GM19328 (cell line): ENCODE measurements around the gene TIPIN.
A peak's percentile ranks its signal among the peaks of the same experiment; 100 is the strongest.
"Not testable (repeated sequence)": the region's sequence is repeated elsewhere in the genome, so short reads cannot be mapped to it uniquely, and the experiment has no call there.

Source experiments
- ATAC-seq: cut with Tn5 transposase; IDR thresholded peaks from one replicate; pipeline ENCODE4 v1.9.1; 2021; ENCODE audit warnings: mild to moderate bottlenecking, moderate library complexity; ENCODE audit not compliant: unreplicated experiment

The TIPIN gene, protein sequence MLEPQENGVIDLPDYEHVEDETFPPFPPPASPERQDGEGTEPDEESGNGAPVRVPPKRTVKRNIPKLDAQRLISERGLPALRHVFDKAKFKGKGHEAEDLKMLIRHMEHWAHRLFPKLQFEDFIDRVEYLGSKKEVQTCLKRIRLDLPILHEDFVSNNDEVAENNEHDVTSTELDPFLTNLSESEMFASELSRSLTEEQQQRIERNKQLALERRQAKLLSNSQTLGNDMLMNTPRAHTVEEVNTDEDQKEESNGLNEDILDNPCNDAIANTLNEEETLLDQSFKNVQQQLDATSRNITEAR

DNA sequence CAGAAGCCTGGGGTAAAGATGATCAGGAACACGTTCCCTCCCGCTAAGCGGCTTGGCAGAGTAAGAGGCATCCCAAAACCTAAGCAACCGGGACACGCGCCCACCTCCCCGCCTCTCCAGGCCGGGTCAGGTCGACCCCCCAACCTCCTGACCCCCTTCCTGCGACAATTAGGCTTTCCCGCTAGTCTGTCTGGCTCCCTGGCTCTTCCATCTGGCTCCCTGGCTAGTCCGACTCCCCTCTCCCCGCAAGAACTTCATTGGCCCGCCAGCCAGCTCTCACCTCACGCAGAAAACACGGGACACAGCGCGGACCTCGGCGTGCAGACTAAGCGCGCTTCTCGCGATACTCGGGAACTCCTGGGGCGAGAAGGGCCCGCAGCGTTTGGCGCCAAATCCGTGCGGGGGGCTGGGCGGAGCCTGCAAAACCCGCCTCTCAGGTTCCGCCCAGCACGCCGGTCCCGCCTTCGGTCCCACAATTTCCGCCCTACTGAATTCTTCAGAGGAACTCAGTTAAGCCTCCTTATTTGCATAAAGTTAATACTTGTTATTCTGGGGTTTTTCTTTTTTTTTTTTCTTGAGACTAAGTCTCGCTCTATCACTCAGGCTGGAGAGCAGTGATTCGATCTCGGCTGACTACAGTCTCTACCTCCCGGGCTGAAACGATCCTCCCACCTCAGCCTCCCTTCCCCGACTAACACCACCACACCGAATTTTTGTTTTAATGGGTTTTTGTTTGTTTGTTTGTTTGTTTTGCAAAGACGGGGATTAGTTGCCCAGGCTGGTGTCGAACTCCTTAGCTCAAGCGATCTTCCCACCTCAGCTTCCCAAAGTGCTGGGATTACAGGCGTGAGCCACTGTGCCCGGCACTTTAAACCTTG, at the start of gene TIPIN:
Gene TIPIN (minus strand): TSS at position 327 of the 878 bp plus-strand sequence. CDS start 3,738 bp downstream, outside the sequence.
- ATAC-seq, result peak; percentile 95

DNA sequence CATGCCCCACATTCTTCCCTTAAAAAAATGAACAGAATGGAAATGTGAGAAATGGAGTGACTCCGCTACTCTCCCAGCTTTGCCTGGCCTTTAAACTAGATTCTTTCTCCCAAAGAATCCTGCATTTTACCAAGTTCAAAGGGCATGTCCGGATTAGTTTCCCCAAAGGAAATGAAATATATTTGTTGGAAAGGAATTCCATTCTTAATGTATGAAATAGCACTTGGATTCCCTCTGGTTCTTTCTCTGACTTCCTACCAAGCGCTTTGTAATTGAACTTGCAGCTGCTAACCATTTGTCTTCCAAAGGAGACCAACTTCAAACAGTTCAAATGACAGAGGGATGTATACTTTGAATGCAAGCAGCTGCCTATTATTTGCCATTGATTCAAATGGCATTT, 49.1 kb upstream of the TIPIN start:
- no peak for ATAC-seq

DNA sequence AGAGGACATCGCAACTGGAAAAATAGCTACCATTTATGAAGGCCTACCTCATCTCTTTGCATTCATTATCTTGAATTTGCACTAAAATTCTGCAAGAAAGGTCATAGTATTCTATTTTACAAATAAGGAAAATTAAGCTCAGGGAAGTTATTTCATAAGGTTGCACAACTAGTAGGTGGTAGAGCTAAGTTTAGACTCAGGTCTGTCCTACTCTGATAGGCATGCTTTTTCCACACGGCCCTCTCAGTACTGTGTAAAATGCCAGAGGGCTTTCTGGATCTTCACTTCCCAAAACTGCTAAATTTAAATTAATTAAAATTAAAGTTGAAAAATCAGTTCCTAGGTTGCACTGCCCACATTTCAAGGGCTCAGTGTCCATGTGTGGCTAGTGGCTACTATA, 48.5 kb upstream of the TIPIN start:
- no peak for ATAC-seq

DNA sequence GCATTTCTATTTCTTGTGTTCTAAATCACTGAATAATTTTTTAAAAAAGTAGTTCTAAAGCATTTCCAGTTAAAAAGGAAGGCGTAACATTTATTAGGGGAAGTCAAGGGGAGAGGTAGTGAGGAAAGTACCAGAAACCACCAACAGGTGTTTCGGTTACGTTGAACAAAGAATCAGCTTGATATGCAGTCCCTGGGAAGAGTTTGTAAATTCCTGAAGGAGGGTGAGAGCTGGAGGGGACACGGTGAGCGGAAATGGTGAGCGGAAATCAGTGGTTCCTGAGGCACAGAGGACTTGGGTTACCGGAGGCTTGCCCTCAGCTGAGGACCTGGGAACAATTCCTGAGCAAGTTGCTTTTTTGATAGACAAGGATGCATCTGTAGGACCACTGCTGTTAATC, 48.0 kb upstream of the TIPIN start:
- no peak for ATAC-seq

DNA sequence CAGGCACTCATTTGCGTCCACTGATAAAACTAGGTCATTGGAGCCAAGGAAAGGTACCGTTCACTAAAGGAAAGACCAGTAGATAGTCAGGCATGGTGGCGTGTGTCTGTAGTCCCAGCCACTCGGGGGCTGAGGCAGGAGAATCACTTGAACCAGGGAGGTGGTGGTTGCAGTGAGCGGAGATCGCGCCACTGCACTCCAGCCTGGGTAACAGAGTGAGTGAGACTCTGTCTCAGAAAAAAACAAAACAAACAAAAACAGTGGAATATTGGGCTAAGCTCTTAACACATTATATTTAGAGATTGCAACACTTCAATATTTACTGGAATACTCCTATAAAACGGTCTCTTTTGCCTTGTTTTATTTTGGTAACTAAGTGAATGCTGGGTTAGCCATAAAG, 47.6 kb upstream of the TIPIN start:
- no peak for ATAC-seq

DNA sequence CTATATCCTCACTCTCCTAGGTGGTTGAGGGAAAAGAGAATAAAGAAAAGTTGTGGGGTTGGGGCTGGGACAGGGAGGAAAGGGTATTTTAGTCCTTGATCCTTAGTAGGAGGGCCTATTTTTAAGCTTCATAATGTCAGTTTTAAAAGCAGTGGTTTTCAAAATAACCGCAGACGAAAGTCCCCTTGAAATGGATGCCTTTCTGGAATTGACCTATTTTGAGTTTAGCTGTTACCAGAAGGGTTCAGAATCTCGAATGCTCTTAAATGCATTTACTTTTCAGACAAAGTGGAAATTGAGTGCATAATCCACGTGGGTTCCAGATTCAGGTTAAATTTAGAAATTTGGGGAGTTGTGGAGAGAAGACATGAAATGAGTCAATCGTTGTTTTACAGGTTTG, 46.8 kb upstream of the TIPIN start:
- ATAC-seq, result no peak

DNA sequence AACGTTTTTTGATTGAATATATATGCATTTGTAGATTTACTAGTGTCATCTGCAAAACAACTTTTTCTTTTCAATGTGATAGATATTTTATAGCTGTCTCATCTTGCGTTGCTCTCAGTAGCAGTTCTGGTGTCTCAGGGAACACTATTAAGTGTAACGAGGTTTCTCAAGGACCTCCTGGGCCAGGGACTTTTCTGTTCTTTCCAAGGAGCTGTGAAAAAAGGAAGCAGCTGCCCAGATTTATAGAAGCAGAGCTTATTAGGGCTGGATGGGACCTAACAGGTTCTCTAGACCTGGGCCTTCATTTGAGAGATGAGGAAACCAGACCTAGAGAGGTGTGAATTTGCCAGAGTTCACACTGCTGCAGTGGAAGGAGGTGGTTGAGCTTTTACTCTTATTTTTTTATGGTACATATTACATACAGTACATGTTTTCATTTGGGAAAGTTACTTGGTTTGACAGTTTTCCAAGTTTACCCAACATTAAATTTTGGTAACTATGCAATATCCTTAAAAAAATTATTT, 46.3 kb upstream of the TIPIN start:
- no peak for ATAC-seq

DNA sequence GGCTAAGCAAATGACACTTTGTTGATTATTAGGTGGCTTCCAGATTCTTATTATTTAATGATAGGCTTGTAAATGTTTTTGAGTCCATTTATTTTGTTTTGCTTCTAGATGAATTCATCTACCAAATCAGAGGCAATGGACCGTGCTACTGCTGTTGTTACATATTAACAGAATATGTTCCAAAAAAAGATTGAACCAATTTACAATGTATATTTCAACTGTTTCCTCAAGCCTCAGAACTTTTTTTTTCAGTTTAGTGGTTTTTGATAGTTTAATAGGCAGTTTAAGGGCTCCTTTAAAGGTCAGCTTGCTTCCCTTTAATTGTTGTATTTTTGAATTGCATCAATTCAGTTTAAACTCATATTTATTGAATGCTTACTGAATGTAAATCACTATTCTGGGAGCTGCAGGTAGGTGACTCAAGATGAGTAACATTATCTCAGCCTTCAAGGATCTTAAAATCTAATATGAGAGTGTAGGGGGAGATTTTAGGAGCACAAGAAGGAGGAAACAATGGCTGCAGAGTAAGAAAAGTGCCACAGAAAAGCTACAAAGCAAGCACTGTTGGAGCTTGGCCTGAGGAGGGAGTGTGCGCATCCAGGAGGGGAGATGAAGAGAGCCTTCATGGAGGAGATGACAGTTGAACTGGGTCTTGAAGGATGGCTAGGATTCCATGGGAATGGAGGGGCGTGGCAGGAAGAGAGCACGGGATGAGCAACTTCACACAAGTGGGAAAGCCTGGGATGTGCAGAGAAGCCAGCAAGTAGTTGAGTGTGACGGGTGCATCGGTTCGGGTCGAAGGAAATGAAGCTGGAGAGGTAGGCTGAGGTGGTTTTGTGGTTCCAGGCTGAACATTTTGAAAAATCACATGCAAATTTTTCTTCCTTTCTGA, 44.9 kb upstream of the TIPIN start:
- ATAC-seq, result no peak

DNA sequence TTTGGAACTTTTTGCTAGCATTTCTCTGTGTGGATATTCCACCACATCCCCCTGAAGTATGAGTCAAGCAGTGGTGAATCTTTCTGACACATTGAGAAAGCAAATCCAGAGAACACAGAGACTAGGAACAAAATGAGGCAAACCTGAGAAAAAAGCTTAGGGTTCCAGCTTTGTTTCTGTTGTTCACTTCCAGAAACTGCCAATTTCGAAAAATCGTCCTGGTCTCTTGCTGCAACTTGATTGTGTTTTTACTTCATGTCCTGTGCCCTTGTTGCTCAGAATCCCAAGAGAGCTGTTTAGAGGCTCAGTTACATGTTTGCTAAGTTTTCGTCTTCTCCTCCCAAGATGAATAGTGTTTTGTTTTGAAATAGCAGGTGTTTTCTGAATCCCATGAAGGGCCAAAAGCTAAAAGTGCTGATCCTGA, 43.9 kb upstream of the TIPIN start:
- no peak for ATAC-seq

DNA sequence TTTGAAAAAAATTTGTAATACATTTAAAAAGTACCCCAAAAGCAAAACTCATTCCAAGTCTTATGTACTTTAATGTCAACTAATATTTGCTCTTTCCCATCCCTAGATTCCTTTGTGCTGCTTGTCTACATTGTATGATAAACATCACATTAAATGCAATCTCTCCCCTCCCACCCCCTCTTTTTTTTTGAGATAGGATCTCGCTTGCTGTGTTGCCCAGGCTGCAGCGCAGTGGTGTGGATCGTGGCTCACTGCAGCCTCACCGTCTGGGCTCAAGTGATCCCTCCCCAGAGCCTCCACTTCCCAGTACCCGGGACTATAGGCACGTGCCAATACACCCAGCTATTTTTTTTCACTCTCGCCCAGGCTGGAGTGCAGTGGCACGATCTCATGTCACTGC, 42.8 kb upstream of the TIPIN start:
- no peak for ATAC-seq

DNA sequence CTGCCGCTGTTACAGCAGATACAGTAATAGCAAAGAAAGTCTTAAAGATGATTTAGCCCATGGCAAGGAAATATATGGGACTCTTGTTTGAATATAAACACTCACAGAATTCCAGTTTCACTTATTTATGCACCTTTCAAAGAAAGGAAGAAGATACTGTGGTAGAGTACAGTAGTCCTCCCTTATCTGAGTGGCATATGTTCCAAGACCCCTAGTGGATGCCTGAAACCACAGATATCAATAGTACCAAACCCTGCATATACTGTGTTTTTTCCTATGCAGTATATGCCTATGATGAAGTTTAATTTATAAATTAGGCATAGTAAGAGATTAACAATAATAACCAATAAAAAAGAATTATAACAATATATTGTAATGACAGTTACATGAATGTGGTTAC, 38.4 kb upstream of the TIPIN start:
- ATAC-seq, result no peak

DNA sequence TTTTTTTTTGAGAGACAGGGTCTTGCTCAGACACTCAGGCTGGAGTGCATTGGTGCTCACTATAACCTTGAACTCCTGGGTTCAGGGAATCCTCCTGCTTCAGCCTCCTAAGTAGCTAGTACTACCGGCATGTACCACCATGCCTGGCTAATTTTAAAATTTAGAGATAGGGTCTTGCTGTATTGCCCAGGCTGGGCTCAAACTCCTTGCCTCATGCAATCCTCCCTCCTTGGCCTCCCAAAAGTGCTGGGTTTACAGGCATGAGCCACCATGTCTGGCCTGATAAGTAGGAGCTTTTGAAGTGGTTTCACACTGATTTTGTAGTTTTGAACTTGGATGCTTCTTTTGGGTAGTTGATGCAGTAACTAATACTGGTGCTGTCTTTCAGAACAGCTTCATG, 38.0 kb upstream of the TIPIN start:
- no peak for ATAC-seq

DNA sequence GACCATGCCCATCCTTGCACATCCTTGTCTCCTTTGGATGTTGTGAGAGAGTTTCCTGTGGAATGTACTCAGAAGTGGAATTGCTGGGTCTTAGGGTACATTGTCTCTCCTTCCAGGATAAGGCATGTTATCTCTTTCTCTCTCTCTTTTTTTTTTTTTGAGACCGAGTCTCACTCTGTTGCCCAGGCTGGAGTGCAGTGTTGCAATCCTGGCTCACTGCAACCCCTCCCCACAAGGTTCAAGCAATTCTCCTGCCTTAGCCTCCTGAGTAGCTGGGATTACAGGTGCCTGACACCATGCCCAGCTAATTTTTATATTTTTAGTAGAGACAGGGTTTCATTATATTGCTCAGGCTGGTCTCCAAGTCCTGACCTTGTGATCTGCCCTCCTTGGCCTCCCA, 36.6 kb upstream of the TIPIN start:
- not testable (repeated sequence) for ATAC-seq

DNA sequence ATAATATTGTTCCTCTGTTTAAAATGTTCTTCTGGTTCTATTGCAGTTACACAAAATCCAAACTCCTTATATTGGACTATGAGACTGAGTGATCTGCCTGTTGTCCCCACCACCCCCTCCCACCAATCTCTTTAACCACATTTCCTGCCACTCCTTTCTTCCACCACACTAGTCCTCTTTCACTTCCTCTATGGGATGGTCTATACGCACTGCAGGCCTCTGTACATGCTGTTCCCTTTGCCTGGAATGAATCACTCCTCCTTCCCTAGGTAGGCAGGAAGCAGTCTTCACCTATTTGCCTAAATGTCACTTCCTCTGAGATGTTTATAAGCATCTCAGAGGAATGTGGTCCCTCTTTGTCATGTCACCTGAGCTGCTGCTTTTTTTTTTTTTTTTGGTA, 34.2 kb upstream of the TIPIN start:
- no peak for ATAC-seq

DNA sequence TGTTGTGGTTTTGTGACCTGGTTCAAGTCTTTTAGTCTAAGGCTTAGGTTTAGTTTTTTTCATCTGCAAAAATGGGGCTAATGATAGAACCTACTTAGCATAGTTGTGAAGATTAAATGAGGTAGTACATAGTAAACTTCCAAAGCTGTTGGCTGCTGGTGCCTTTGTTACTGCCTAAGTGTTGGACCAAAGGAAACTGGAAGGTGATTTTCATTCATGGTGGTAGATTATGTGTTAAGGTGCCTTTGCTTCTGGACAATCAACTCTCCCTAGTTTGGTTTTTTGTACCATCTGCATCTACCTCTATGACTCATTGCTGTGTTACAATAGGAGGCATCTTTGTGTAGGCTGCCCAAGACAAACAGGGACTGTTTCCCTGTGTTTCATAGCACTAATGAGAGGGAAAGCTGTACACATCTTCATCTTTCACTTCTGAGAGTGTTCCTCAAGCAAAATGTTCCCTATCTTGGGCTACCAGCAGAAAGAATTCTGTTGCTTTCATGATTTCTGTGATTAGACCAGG, 33.4 kb upstream of the TIPIN start:
- no peak for ATAC-seq

DNA sequence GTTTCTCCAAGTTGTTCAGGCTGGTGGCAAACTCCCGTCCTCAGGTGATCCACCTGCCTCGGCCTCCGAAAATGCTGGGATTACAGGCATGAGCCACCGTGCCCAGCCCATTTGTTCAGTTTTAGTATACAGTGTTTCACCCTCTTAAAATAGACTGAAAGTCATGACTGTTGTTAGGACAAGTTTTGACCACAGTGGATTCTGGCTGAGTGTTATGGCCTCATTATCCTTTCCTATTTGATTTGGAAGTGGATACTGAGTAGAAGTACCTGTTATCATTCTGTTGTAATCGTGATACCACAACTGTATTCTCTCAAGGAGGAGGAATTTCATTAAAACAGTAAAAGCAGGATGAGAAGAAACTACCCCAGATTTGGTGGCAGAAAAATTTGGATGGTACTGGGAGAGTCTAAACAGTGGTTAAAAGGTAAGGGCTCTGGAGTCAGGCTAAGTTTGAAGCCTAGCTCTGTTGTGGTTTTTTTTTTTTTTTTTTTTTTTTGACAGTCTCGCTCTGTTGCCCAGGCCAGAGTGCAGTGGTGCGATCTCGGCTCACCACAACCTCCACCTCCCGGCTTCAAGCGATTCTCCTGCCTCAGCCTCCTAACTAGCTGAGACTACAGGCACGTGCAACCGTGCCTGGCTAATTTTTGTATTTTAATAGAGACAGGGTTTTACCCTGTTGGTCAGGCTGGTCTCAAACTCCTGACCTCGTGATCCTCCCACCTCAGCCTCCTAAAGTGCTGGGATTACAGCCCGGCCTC, 32.8 kb upstream of the TIPIN start:
- ATAC-seq, result no peak

DNA sequence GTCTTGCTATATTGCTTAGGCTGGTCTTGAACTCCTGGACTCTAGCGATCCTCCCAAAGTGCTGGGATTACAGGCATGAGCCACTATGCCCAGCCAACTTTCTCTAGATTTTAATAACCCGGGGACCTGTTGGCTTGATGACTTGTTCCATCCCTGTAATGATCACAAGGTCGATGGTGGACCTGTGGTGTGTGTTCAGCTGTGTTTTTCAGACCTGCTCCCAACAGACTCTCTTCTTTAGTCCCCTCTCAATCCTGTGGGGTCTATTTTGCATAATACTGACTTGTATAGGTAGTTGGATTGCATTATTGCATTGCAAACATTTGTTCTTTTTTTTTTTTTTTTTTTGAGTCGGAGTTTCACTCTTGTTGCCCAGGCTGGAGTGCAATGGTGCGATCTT, 32.1 kb upstream of the TIPIN start:
- no peak for ATAC-seq

DNA sequence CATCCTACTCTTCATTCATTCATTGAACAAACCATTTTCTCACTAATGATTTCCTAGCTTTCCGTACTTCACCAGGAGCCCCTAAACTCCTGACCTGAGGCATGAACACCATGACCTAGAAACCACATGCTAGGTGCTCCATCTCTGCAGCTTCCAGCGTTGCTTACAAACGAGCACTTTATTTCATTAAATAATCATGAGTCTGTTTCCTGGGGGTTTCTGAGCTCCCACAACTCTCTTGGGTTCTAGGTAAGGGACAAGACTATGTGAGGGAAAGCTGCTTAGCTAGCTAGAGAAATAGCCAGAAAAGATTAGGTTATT, 31.5 kb upstream of the TIPIN start:
- ATAC-seq, result no peak

DNA sequence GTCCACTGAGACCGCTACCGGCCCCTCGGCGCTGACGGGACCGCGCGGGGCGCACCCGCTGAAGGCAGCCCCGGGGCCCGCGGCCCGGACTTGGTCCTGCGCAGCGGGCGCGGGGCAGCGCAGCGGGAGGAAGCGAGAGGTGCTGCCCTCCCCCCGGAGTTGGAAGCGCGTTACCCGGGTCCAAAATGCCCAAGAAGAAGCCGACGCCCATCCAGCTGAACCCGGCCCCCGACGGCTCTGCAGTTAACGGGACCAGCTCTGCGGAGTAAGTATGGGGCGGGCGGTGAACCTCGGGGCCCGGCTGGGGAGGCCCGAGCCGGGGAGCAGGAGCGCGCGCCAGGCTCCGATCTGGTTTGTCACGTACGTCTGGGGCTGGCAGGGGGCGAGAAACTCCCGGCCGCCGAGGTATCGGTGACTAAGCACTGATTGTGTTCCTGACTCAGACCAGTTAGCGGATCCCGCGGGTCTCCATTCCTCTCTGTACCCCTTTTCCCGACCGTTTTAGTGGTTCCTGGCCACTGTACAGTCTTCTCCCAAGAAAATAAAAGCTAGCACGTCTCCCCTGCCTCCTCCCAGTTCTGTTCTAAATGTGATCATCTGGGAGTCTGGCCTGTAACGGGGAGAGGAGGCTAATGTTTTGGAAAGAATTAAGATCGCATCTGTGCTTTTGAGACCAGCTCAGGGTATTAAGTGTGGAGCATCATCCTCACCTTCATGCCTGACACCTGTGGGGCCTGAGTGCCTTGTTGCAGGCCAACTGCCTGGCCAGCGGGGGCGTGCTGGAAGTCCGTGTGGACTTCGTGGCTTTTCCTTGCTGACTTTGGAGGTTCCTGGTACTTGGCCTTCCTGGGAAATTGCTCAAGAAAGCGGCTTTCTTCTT, 30.9 kb upstream of the TIPIN start:
- peak; percentile 23 for ATAC-seq
